Measurements from ENCODE around the gene SLC48A1. TPM values are rescaled to one million over a fixed set of nuclear protein-coding genes. Genes with fewer than 3 reads are reported as not detected.

Gene SLC48A1
- polyA plus RNA-seq, 1 donor from 2014 or later, result 8.0 TPM

GRCh38 chr12:47750229-47750798, 22.7 kb upstream of the SLC48A1 start:
- Histone ChIP-seq H3K9ac (ENCODE audit: low read length) (no peak overlapping the region), H2AFZ (ENCODE audit: low read depth, low read length) (no peak overlapping the region), H3K4me2 (ENCODE audit: low read length) (no peak overlapping the region), H3K9me2 (ENCODE audit: insufficient read depth, low read length) (no peaks in the 10 kb centered on the region), H3K79me2 (replicated peaks; ENCODE audit: insufficient read depth, low read length) (no peaks in the 10 kb centered on the region), H3K27me3 (ENCODE audit: insufficient read depth, low read depth, low read length) (no peaks in the 10 kb centered on the region), H3K9me3 (ENCODE audit: low read length) (no peaks in the 10 kb centered on the region), H3K36me3 (ENCODE audit: insufficient read depth, low read length) (no peaks in the 10 kb centered on the region), H4K20me1 (ENCODE audit: insufficient read depth) (no peaks in the 10 kb centered on the region), H3K4me3 (ENCODE audit: low read length) (no peak overlapping the region), H3K27ac (ENCODE audit: low read length) (no peak overlapping the region), H3F3A (ENCODE audit: insufficient read depth, low read length, poor library complexity, severe bottlenecking) (no peaks in the 10 kb centered on the region)
- no peak for TF ChIP-seq CTCF (IDR thresholded peaks at IDR 0.05; ENCODE audit: poor library complexity, severe bottlenecking)
- no peak for TF ChIP-seq REST (IDR thresholded peaks at IDR 0.05; ENCODE audit: borderline replicate concordance)
- TF ChIP-seq RAD21 (conservative IDR thresholded peaks at IDR 0.05), result no peak
- TF ChIP-seq EZH2 (IDR thresholded peaks at IDR 0.05; ENCODE audit: borderline replicate concordance, insufficient read depth, low read length, poor library complexity, severe bottlenecking), result no peak
- no peak for TF ChIP-seq TAF1 (IDR thresholded peaks at IDR 0.05; ENCODE audit: low read depth)
- TF ChIP-seq POLR2AphosphoS5 (IDR thresholded peaks at IDR 0.05), result no peak
- no peak for TF ChIP-seq MXI1 (conservative IDR thresholded peaks at IDR 0.05; ENCODE audit: poor library complexity, severe bottlenecking)
- no peak for TF ChIP-seq EP300 (conservative IDR thresholded peaks at IDR 0.05; ENCODE audit: poor library complexity, severe bottlenecking)
- no peak for TF ChIP-seq SMC3 (conservative IDR thresholded peaks at IDR 0.05; ENCODE audit: poor library complexity)

- TF ChIP-seq EP300 (conservative IDR thresholded peaks at IDR 0.05; ENCODE audit: poor library complexity, severe bottlenecking), result no peak
- no peak for TF ChIP-seq REST (IDR thresholded peaks at IDR 0.05; ENCODE audit: borderline replicate concordance)
- no peak for TF ChIP-seq SMC3 (conservative IDR thresholded peaks at IDR 0.05; ENCODE audit: poor library complexity)
- no peak for TF ChIP-seq MXI1 (conservative IDR thresholded peaks at IDR 0.05; ENCODE audit: poor library complexity, severe bottlenecking)
- TF ChIP-seq POLR2AphosphoS5 (IDR thresholded peaks at IDR 0.05), result no peak
- TF ChIP-seq RAD21 (conservative IDR thresholded peaks at IDR 0.05), result no peak
- Histone ChIP-seq H3F3A (ENCODE audit: insufficient read depth, low read length, poor library complexity, severe bottlenecking) (no peaks in the 10 kb centered on the region), H3K36me3 (ENCODE audit: insufficient read depth, low read length) (no peaks in the 10 kb centered on the region), H2AFZ (ENCODE audit: low read depth, low read length) (no peak overlapping the region), H4K20me1 (ENCODE audit: insufficient read depth) (no peaks in the 10 kb centered on the region), H3K9me2 (ENCODE audit: insufficient read depth, low read length) (no peaks in the 10 kb centered on the region), H3K4me2 (ENCODE audit: low read length) (no peak overlapping the region), H3K27ac (ENCODE audit: low read length) (no peak overlapping the region), H3K4me3 (ENCODE audit: low read length) (no peak overlapping the region), H3K79me2 (replicated peaks; ENCODE audit: insufficient read depth, low read length) (no peaks in the 10 kb centered on the region), H3K27me3 (ENCODE audit: insufficient read depth, low read depth, low read length) (no peaks in the 10 kb centered on the region), H3K9me3 (ENCODE audit: low read length) (no peaks in the 10 kb centered on the region), H3K9ac (ENCODE audit: low read length) (no peak overlapping the region)
Observed at GRCh38 chr12:47750916-47751470, 22.0 kb upstream of the SLC48A1 start.
